DMS153 (cell line): ENCODE data around the gene MYO7A.

Experiments
- DNase-seq: peaks from one replicate; lab custom pipeline; 2025; lab: John Stamatoyannopoulos, UW

The MYO7A gene

DNA sequence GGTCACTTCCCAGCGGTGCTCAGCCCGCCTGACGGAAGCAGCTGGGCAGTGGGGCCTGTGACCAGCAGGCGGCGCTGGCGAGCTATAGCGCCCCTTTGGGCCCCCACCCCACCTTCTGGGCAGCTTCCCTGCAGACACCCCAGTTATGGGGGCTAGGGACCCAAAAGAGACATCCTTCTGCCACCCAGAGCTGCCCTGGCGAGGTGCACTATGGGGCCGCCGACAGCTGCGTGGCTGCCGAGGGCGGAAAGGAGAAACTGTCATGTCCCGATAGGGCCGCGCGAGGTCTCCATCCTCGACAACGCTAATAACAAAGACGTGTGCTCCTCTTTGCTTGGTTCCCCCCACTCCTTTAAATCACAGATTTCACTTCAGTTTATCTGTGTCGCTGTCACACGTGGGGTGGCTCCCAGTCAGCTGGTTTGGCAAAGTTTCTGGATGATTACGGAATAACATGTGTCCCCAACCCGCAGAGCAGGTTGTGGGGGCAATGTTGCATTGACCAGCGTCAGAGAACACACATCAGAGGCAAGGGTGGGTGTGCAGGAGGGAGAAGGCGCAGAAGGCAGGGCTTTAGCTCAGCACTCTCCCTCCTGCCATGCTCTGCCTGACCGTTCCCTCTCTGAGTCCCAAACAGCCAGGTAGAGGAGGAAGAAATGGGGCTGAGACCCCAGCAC, 673 bp upstream of the MYO7A start:
- DNase-seq, result no peak

DNA sequence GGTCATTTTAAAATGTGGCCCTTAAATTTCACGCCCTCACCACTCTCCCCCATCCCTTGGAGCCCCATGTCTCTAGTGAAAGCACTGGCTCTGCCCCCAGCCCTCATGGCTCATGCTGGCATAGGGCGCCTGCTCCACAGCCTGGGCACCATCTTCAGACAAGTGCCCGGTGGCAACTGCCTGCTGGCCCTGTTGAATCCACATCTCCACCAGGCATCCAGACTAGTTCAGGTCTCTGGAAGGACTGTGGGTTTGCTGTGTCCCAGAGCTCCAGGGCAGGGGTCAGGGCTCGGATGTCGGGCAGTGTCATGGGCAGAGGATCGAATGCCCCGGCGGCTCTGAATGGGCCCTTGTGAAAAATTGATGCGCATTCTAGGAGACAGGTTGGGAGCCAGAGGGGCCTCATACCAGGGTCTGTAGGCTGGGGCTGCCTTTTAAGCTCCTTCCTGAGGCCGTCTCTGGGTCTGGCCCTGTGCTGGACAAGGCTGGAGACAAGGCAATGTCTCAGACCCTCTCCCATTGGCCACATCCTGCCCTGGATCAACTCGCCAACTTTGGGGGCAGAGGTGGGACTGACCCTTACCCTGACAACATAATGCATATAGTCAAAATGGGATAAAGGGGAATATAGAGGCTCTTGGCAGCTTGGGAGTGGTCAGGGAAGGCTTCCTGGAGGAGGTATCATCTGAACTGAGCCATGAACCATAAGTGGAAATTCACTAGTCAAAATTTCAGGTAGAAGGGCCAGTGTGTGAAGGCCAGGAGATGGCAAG, 1.2 kb downstream of the MYO7A start:
- no peak for DNase-seq

DNA sequence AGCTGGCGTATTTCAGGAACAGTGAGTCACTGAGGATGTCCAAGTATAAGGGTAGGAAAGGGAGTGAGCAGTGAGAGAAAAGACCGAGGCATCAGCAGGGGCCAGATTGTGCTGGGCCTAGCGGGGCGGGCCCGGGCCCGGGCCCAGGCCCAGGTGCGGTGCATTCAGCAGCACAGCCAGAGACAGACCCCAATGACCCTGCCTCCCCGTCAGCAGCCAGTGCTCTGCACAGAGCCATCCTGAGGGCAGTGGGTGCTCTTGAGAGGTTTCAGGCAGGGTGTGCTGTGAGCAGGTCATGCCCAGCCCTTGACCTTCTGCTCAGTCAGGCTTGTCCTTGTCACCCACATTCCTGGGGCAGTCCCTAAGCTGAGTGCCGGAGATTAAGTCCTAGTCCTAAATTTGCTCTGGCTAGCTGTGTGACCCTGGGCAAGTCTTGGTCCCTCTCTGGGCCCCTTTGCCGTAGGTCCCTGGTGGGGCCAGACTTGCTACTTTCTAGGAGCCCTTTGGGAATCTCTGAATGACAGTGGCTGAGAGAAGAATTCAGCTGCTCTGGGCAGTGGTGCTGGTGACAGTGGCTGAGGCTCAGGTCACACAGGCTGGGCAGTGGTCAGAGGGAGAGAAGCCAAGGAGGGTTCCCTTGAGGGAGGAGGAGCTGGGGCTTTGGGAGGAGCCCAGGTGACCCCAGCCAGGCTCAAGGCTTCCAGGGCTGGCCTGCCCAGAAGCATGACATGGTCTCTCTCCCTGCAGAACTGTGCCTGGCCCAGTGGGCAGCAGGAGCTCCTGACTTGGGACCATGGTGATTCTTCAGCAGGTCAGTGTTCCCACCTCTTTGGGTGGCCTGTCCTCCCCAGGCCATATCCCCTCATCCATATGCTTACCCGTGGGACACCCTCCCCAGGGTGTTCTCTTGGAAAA, 2.1 kb downstream of the MYO7A start:
- DNase-seq, result no peak

DNA sequence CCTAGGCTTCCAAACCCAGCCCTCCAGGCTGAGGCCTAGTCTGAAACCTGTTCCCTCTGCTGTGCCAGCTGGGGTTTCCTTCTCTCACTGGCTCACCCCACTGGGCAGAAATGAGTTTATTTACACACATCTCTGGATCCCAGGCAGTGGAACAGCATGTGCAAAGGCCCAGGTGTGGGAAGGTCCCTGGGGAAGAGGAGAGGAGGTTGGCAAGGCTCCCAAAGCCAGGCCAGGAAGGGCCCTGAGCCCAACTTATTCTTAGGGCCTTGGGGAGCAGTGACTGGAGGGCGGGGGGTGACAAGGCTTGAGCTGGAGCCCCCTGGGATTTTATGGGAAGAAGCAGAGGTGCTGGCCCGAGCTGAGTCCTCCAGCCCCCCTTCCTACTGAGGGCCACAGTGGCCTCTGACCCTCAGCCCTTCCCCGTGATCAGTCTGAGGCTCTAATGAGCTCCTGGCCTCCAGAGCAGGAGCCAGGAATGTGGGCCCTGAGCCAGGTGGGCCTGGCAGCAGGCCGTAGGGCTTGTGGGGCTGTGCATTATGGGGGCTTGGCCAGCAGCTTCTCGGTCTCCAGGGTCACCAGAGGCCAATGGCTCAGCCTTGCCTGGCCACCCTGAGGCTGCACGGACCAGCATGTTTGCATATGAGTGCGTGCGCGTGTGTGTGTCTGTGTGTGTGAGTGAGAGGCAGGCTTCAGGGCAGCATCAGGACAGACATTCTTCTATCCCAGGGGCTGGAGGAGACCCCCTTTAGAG, 2.9 kb downstream of the MYO7A start:
- no peak for DNase-seq

DNA sequence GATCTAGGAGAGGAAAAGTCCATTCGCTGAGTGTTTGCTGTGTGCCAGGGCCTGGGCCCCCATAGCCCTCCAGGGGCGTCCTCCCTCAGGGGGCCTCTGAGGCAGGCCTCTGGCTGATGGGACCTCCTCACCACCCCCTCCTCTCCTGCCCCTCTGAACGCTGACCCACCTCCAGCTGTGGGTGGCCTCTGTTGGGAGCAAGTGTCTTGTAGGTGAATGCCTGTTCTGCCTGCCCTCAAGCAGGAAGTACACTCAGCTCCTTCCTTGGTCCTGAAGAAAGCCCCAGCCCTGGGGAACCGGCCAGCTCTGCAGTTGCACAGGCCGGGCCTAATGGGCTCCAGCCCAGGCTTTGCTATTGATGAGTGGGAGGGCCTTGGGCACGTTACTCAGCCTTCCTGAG, 3.5 kb downstream of the MYO7A start:
- DNase-seq, result no peak

DNA sequence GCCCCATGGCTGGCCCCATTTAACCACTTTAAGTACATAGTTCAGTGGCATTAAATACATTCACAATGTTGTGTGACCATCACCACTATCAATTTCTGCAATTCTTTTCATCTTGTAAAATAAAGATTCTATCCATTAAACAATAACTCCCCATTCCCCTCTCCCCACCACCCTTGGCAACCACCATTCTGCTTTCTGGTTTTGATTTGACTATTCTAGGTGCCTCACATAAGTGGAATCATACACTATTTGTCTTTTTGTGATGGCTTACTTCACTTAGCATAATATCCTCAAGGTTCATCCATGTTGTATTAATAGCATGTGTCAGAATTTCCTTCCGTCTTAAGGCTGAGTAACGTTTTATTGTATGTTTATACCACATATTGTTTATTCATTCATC, 7.0 kb downstream of the MYO7A start:
- no peak for DNase-seq

DNA sequence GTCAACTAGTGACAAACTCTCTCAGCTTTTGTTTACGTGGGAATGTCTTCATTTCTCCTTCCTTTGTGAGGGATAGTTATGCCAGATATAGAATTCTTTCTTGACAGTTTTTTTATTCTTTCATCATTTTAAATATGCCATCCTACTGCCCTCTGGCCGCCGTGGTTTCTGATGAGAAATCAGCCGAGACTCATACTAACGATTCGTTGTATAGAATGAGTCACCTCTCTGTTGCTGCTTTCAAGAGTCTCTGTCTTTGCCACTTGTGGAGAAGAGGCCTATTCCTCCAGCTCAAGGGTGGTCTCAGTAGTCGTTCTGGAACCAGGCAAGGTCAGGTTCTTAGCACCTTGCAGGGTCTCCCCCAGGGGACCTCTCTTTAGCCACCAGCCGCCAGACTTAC, 8.0 kb downstream of the MYO7A start:
- DNase-seq, result no peak

DNA sequence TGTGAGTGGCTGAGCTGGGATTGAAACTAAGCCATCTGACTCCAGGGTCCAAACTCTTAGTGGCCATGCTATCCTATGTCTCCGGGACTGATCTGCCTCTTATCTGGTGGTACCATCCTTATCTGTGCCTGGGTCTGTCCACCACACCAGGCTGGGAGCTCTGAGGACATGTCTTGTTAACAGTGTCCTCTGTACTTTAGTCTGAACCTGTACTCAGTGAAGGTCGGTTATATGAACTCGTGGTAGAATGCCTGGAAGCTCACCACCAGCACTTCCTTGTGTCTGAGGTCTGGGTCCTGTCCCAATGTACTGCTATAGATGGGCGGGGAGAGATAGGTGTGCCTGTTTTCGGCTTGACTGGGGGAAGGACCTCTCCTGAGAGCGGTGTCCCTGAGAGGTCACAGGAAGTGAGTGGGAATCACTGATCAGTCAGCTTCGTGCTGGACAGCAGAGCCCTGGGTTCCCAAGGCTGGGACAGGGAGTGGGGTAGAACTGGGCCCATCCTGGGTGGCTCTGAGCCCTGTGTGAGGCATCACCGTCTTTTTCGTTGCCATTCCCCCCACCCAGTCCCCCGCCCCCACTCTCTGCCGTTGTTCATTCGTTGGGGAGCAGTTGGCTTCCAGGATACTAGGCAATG, 8.9 kb downstream of the MYO7A start:
- no peak for DNase-seq

DNA sequence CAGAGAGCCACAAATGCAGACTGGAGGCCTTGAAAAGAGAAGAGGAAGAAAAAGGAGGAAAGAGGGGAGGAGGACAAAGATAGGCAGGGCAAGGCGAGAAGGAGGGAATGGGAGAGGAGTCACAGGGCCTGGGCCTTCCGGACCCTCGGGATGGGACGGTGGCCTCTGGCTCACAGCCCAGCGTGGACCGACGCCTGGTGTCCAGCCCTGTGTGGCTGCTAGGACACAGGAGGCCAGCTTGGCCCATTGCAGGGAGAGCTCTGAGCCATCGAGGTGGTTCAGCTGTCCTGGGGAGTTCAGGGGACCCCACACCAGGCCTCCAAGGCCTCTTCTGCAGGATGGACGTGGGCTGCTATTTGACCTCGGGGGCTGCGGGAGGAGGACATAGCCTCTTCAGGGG, 9.4 kb downstream of the MYO7A start:
- no peak for DNase-seq

DNA sequence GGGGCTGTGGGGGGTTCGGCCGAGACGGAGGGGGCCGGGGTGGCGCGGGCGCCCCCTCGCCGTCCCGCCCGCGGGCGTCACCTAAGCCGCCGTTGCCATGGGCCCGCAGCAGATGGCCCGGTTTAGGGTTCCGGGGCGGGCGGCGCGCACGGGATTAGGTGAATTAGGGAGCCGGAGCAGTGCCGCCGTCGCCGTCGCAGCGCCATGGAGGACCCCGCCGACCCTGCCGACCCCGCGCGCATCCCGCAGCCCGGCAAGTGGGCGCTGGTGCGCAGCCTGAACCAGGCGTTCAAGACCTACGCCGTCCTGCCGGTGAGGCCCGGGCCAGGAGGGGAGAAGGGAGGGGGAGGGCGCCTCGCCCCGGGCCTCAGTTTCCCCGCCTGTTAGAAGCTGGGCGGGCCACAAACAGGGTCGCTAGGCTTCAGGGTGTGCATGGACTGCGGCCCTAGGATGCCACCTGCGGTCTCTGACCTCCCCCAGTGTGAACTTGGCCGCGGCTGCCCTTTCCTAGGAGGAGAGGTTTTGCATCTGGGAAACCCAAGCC, 10.1 kb downstream of the MYO7A start:
- no peak for DNase-seq

DNA sequence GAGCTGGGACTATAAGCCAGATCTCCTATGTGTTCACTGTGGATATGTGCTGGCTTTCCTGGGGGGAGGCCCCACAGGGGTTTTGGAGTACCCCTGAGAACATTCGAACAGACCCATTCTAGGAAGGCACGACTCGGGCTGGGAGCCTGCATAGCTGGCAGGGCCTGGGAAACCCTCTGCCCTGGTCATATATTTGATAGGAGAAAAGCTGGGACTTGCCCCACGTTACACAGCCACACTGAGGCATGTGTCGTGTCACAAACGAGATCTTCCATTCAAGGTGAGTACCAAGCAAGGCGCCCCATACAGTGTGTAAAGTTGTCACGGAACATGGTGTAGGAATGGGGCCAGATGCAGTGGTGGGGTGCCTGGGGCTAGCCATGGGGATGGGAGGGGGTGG, 11.2 kb downstream of the MYO7A start:
- DNase-seq, result no peak

DNA sequence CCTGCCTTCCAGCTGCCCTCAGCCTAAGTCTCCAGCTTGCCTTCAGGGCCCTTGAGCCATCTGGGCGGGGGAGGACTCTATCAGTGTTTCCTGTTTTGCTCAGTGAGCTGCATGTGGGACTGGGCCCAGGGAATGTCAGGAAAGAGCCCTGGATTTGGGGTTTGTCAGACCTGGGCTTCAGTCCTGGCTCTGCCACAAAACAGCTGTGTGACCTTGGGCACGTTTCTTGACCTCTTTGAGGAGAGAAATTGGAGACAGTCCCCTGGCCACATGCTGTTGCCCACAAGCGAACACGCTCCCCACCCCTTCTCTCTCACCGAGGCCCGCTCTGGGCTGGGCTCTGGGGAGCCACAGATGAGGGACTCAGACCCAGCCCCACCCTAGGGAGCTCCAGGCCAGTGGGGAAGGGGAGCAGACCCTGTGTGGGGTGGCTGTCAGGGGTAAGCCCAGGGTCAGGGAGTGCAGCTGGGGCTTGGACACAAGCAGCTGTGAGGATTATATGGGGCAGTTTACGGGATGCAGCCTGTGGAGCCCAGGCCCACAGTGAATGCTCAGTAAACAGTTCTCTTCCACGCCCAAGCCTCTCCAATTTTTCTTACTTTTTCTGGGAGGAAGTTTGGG, 12.3 kb downstream of the MYO7A start:
- DNase-seq, result no peak

DNA sequence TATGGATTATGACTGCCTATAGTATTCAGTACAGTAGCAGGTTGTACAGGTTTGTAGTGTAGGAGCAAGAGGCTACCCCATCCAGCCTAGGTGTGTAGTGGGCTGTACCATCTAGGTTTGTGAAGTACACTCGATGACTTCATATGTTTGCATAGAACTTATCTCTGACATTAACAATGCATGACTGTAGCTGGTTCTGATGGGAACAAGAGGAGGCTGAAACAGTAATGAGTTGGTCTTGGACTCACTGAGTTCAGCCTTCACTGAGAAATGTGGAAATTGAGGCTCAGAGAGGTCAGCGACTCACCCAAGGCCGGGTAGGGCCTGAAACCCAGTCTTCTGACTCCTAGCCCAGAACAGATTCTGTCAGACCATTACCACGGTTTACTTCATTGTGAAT, 13.0 kb downstream of the MYO7A start:
- peak; percentile 89 for DNase-seq

DNA sequence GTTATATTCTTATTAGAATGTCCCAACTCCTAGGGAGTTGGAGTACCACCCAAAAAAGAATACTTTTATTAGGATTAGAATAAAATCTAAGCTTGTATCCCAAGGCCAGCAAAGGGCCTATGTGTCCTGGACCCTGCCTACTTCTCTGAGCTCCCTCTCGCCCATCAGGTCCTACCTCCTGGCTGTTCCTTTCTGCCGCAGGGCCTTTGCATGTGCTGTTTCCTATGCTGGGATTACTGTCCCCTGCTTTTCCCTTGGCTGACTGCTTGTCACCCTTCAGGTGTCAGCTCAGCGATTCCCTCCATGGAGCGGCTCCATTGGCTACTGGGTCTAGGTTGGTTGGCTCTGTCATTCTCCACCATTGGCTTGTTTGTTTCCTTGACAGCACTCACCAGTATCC, 13.4 kb downstream of the MYO7A start:
- DNase-seq, result no peak

DNA sequence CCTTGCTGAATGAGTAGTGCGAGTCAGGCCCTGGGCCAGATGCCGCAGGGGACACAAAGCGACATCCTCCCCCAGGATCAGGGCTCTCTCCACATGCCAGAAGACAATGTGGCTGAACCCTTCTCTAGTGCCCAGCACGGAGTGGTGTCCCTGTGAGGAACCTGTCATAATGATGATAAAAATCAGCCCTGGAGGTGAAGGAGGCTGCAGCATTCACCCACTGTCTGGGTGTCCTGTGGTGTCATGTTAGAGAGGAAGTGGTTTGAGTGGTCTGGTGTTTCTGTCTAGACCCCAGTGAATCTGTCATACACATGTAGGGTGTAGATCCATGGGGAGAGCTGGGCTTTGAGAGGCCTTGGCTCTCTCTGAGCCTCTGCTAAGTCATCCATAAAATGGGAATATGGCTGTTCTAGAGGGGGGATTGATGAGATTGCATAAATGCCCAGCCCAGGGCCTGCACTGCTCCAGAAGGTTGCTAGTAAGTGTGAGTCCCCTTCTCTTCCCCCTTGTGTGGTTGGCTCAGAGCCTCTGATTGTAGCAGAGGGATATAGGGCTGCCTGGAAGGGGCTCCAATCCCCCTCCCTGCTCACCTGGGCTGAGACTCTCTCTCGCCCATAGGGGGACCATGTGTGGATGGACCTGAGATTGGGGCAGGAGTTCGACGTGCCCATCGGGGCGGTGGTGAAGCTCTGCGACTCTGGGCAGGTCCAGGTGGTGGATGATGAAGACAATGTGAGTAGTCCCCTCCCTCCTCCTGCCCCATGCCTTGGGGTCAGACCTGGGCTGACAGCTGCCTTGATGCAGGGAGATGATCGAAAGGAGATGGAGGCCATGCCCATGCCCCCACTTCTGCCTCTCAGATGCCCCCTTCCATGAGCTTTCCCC, 14.3 kb downstream of the MYO7A start:
- no peak for DNase-seq

DNA sequence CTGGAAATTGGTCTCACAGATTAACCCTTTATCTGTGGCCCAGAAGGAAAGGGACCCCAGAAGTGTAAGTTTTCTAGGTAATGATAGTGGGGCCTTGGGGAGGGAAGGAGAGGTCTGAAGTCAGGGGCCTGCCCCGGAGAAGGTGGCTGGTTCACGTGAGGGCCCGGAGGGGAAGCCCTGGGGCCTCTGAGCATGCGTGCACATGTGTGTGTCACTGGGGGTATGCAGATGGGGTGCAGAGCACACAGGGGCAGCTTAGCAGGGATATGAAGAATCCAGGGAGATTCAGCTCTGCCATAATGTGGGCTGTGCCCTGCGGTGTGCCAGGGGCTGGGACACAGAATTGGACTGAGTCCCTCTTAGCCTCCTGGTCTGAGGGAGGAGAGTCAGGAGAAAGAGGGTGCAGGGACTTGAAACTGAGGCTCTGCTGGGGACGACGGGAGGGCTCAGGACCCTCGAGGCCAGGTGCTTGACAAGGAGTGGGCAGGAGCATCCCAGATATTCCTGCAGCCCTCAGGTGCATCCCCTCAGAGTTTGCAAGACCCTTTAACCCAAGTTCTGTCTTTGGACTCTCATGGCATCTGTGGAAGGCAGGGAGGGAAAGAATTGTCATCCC, 15.5 kb downstream of the MYO7A start:
- DNase-seq, result no peak

DNA sequence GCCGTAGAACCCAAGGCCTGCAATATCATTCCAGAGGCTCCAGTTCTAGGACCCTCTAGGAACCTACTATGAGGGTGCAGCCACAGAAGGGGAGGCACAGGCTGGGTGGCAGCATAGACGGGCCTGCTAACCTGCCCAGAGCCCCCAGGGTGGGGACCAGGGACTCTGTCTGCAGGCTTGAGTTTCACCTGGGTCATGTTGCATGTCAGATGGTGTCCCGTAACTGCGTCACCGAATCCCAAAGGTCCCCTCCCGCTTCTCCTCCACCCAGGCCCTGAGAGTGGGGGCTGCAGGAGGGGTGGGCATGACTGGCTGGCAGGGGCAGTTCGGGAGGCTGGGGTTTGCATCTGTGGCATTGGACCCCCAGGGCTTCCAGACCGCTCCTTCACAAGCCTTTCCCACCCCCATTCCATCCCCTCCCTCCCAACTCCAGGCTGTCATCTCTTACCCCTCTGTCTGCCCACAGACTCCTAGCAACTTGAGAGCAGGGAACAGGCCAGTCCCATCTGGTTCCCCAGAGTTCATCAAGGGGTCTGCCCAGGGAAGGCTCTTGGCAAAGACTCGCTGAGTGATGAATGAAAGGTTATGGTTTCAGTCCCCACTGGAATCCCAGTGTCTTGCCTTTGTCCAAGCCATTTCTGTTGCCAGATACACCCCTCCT, 16.3 kb downstream of the MYO7A start:
- DNase-seq, result no peak

DNA sequence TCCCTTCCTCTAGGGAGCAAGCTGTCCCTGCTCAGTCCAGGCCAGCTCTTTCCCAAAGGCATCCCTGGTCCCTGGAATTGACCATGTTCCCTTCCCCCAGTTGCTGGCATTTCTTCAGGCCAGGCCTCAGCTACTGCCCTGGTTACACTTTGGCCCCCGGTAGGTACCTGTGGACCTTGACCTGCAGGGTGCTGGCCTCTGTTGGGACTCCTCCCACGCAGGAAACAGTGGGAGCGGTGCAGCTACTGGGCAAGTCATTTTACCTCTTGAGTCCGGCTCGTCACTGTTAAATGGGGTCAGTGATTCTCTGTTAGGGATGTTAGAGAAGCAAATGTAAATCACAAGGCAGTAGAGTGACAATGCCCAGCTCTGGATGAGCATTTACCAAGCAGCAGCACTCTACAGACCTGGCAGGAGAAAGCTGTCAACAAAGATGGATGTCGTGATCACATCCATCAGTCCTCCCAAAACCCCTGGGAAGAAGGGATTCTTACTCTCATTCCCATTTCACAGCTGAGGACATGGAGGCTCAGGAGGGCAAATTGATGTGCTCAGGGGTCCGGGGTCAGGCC, 16.9 kb downstream of the MYO7A start:
- no peak for DNase-seq
